Loucy (cell line): Measurements from ENCODE around the gene ULK3.

Source experiments
- CTCF ChIP-seq: fragments of 200-600 bp; sonication (generic); conservative IDR thresholded peaks from 2 replicates; pipeline ENCODE4 v1.5.1; 2014; ENCODE audit warnings: mild to moderate bottlenecking, antibody characterized with exemption, low read length
- EZH2phosphoT487 ChIP-seq: fragments of 200-600 bp; IDR thresholded peaks from 2 replicates; pipeline ENCODE4 v1.6.1; 2018; ENCODE audit warnings: antibody characterized with exemption, mild to moderate bottlenecking, moderate library complexity, borderline replicate concordance

GRCh38 chr15:74856537-74856936, 13.6 kb upstream of the ULK3 start:
- no peak for TF ChIP-seq CTCF
- no peak for TF ChIP-seq EZH2phosphoT487
